Esophagus squamous epithelium (tissue), 5 donors: ENCODE measurements around the gene OR10A6. TPM values are rescaled to one million over a fixed set of nuclear protein-coding genes. Genes with fewer than 3 reads are reported as not detected.

Source experiments
- DNase-seq: peaks from one replicate; lab custom pipeline; 2025; lab: John Stamatoyannopoulos, UW
- H3K27ac ChIP-seq, 4 donors: fragments of 200-600 bp; sonication (generic); one replicate each; pipeline ENCODE4 v1.5.1; 2016 to 2019; ENCODE audit warnings: mild to moderate bottlenecking in 1 of 4
- H3K27me3 ChIP-seq, 4 donors: fragments of 200-600 bp; sonication (generic); 1 replicate in 3 of 4; 2 replicates in 1 of 4; pipeline versions ENCODE4 v1.5.1 to v1.6.0; 2017 to 2021; ENCODE audit warnings: antibody characterized with exemption in 1 of 4
- H3K36me3 ChIP-seq, 3 donors: fragments of 200-600 bp; sonication (generic); one replicate each; pipeline ENCODE4 v1.5.1; 2016 to 2019
- H3K4me1 ChIP-seq, 3 donors: fragments of 200-600 bp; sonication (generic); one replicate each; pipeline ENCODE4 v1.5.1; 2017 to 2019
- H3K4me3 ChIP-seq, 4 donors: fragments of 200-600 bp; sonication (generic); 1 replicate in 3 of 4; 2 replicates in 1 of 4; pipeline ENCODE4 v1.5.1; 2016 to 2019; ENCODE audit warnings: mild to moderate bottlenecking in 2 of 4, moderate library complexity in 1 of 4
- H3K9me3 ChIP-seq, 3 donors: fragments of 200-600 bp; sonication (generic); one replicate each; pipeline ENCODE4 v1.5.1; 2016 to 2019
- POLR2A ChIP-seq, 4 donors: fragments of 450-650 bp; IDR thresholded peaks; one replicate each; pipeline ENCODE4 v1.6.1; 2017; ENCODE audit warnings: antibody characterized with exemption in 4 of 4, mild to moderate bottlenecking in 4 of 4, moderate library complexity in 3 of 4
- WGBS, 2 donors: methylation state at CpG; one replicate each; pipeline ENCODE4 v1.1.5; 2018; 5-methylcytosine and 5-hydroxymethylcytosine counted together
- intact Hi-C: fragments of 100-400 bp; cut with DNase I; formaldehyde crosslinking; loops from one replicate; pipeline ENCODE4 v1.15.0; 2022
- total RNA-seq, 4 donors: library from RNA; depleted of rRNA; stranded (reverse); fragments of >200 nt; gene quantifications; one replicate each; pipeline ENCODE4 v1.1.0, GENCODE V29; 2016
- TF ChIP-seq, protein P1 (sequence below), 6 experiments: fragments of 450-650 bp in 4 of 6; fragments of 200-600 bp in 2 of 6; sonication (generic) in 2 of 6; IDR thresholded peaks; one replicate each; pipeline ENCODE4 v1.5.1; 2016 to 2019; ENCODE audit warnings: antibody characterized with exemption in 6 of 6, mild to moderate bottlenecking in 4 of 6, moderate library complexity in 4 of 6
- donor health status: DM: yes; HTN: yes; CAD: no.

Gene OR10A6
- total RNA-seq, 4 donors from 2014 or later, result not detected

DNA sequence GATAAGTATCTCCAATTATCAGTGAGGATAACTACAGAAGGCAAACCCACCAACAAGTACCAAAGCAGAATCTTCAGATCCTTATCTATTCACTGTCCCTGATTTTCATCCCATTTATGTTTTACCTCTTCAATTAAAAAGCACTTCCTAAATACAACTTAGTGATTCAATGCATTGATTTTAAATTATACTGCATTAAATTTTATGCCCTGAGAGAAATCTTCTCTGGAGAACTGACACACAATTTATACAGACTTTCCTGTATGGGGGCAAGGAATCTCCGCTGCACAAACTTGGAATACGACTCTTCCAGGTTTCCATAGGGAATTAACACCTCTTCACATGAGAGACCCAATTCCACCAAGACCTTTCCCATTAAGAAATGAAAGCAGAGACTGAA lies 10.5 kb upstream of the OR10A6 start, which contains the start of gene OR10A3:
TSS of gene OR10A3 (minus strand) at position 101 of the 400 bp plus-strand sequence. CDS start 2,188 bp downstream, outside the sequence.
- no peak within 1 kb of the TSS for H3K4me3 ChIP-seq
- TF ChIP-seq, protein P1, sequence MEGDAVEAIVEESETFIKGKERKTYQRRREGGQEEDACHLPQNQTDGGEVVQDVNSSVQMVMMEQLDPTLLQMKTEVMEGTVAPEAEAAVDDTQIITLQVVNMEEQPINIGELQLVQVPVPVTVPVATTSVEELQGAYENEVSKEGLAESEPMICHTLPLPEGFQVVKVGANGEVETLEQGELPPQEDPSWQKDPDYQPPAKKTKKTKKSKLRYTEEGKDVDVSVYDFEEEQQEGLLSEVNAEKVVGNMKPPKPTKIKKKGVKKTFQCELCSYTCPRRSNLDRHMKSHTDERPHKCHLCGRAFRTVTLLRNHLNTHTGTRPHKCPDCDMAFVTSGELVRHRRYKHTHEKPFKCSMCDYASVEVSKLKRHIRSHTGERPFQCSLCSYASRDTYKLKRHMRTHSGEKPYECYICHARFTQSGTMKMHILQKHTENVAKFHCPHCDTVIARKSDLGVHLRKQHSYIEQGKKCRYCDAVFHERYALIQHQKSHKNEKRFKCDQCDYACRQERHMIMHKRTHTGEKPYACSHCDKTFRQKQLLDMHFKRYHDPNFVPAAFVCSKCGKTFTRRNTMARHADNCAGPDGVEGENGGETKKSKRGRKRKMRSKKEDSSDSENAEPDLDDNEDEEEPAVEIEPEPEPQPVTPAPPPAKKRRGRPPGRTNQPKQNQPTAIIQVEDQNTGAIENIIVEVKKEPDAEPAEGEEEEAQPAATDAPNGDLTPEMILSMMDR (IDR thresholded peaks at IDR 0.05), result no peak
- TF ChIP-seq POLR2A (IDR thresholded peaks at IDR 0.05), result no peak
- H3K27ac ChIP-seq, result no peak within 1 kb of the TSS
- DNase-seq, result no peak
- H3K4me1 ChIP-seq, result no peaks in the 10 kb centered on the region
- intact Hi-C loops, result no loop called here
- WGBS, 2 donors, result 77 to 87% methylated on average over 2 of the region's 2 CpGs
- H3K27me3 ChIP-seq, result no peaks in the 10 kb centered on the region
- peaks cover 0 to 20% (median 19%) of the 10 kb centered on the region in 3 donors for H3K9me3 ChIP-seq
- H3K36me3 ChIP-seq, result no peaks in the 10 kb centered on the region

DNA sequence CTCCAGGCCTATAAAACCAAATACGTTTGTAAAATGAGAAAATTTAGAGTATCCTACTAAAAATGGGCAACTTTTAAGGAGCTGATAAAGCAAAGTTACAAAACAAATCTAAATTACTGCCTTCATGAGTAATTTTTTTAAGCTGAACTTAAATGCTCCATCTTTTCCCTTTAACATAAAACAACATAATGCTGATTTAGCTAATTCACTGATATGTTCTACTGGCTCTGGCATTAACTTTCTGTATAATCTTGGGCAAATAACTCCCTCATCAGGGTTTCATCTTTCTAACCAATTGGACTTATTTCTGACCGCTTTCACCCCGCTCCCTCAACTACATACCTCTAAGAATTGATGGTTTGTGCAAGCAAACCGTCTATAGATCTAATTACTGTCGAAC lies 10.1 kb upstream of the OR10A6 start:
- no peaks in the 10 kb centered on the region for H3K4me1 ChIP-seq
- TF ChIP-seq, protein P1 (IDR thresholded peaks at IDR 0.05), result no peak
- TF ChIP-seq POLR2A (IDR thresholded peaks at IDR 0.05), result no peak
- H3K4me3 ChIP-seq, result no peak overlapping the region
- 47 to 60% methylated on average over 5 of the region's 5 CpGs for WGBS, 2 donors
- H3K27ac ChIP-seq, result no peak overlapping the region
- H3K27me3 ChIP-seq, result no peaks in the 10 kb centered on the region
- H3K36me3 ChIP-seq, result no peaks in the 10 kb centered on the region
- DNase-seq, result no peak
- intact Hi-C loops, result no loop called here
- peaks cover 0 to 20% (median 19%) of the 10 kb centered on the region in 3 donors for H3K9me3 ChIP-seq

DNA sequence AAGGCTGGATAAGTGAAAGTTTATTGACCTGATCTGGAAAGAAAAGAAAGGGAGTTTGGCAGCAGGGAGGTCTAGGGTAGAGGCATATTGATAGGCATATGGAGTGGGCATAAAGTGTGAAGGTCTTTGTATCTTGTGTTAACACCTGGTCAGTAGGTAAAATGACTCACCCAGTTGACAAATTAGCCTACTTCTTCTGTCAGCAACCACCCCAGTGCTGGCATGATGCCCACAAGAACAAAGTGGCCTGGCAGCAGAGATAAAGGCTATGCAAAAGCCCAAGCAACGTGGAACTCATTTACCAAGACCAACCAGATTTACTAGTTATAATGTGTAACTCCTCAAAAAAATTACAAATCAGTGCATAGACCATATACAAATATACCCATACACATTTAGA lies 5.5 kb upstream of the OR10A6 start:
- intact Hi-C loops, result no loop called here

DNA sequence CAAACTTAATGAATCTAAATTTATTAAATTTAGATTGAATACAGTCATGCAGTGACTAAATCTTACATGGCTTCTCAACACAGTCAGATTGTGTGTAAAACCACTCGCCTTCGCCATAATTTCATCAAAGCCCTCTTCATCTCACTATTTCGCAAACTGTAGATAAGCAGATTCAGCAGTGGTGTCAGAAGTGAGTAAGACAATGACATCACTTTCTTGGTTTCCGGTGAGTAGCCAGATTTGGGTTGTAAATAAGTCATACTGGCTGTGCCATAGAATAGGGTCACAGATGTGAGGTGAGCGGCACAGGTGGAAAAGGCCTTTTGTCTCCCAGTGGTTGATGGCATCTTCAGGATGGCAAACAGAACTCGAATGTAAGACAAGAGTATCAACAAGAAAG lies 3.4 kb downstream of the OR10A6 start:
- TF ChIP-seq POLR2A (IDR thresholded peaks at IDR 0.05), result no peak
- TF ChIP-seq, protein P1 (IDR thresholded peaks at IDR 0.05), result no peak
- 64 to 77% methylated on average over 6 of the region's 6 CpGs for WGBS, 2 donors

More for the DNA sequence above, 5.5 kb upstream of the OR10A6 start:
- 9 to 24% methylated on average over 1 of the region's 1 CpG for WGBS, 2 donors
- TF ChIP-seq, protein P1 (IDR thresholded peaks at IDR 0.05), result no peak
- TF ChIP-seq POLR2A (IDR thresholded peaks at IDR 0.05), result no peak
- Histone ChIP-seq H3K36me3 (no peaks in the 10 kb centered on the region), H3K27ac (no peak overlapping the region), H3K4me1 (no peaks in the 10 kb centered on the region), H3K9me3 (no peaks in the 10 kb centered on the region), H3K27me3 (no peaks in the 10 kb centered on the region), H3K4me3 (no peak overlapping the region)
- DNase-seq, result no peak

DNA sequence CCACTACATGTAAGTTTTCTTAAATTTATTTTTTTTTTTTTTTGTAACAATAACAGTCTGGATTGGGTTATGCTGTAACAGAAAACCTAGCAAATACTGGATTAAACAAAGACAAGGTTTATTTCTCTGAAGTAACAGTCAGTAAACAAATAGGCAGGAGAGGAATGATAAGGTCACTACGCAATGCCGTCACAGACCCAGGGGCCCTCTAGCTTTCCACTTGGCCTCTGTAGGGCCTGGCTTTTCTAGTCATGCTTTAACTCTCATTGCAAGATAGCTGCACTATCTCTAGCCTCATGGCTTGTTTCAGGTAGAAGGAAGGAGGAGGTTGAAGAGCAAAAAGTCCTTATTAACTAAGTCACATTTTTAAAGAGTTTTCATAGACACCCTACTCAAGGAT lies 6.5 kb downstream of the OR10A6 start:
- Histone ChIP-seq H3K27me3 (peaks cover 0 to 4% (median 0%) of the 10 kb centered on the region in 4 donors), H3K4me3 (no peak overlapping the region), H3K9me3 (no peaks in the 10 kb centered on the region), H3K4me1 (no peaks in the 10 kb centered on the region), H3K27ac (no peak overlapping the region), H3K36me3 (no peaks in the 10 kb centered on the region)
- DNase-seq, result no peak
- 53 to 59% methylated on average over 2 of the region's 2 CpGs for WGBS, 2 donors
- no peak for TF ChIP-seq POLR2A (IDR thresholded peaks at IDR 0.05)
- TF ChIP-seq, protein P1 (IDR thresholded peaks at IDR 0.05), result no peak
- intact Hi-C loops, result no loop called here

More for the DNA sequence above, 3.4 kb downstream of the OR10A6 start:
- intact Hi-C loops, result no loop called here
- Histone ChIP-seq H3K27me3 (peaks cover 0 to 4% (median 0%) of the 10 kb centered on the region in 4 donors), H3K9me3 (no peaks in the 10 kb centered on the region), H3K4me3 (no peak overlapping the region), H3K27ac (no peak overlapping the region), H3K36me3 (no peaks in the 10 kb centered on the region), H3K4me1 (no peaks in the 10 kb centered on the region)
- no peak for DNase-seq
